GM12891 (cell line): ENCODE results near the gene NPAS1.

Source experiments
- DNase-seq: peaks from one replicate; pipeline ENCODE4 v3.0.0; 2011; ENCODE audit warnings: low spot score; ENCODE audit not compliant: insufficient read length
- FAIRE-seq: peaks from 2 replicates; lab custom pipeline; 2011; peaks lifted over from hg19 to GRCh38; lab: Jason Lieb, UNC
- PAX5 ChIP-seq: IDR thresholded peaks from 2 replicates; pipeline ENCODE4 v1.6.1; 2011; ENCODE audit warnings: low read length, moderate library complexity, mild to moderate bottlenecking; ENCODE audit not compliant: insufficient read depth, severe bottlenecking
- POLR2A ChIP-seq: IDR thresholded peaks from 2 replicates; pipeline ENCODE4 v1.6.1; 2011; ENCODE audit warnings: low read depth, low read length, control low read depth
- POLR2AphosphoS5 ChIP-seq: IDR thresholded peaks from 2 replicates; pipeline ENCODE4 v1.6.1; 2011; ENCODE audit warnings: low read depth, low read length, control low read depth
- POU2F2 ChIP-seq: IDR thresholded peaks from 2 replicates; pipeline ENCODE4 v1.6.1; 2011; ENCODE audit warnings: low read depth, mild to moderate bottlenecking, control low read depth, low read length, moderate library complexity
- SPI1 ChIP-seq: IDR thresholded peaks from 2 replicates; pipeline ENCODE4 v1.6.1; 2011; ENCODE audit warnings: low read depth, low read length, control low read depth
- TAF1 ChIP-seq: IDR thresholded peaks from 2 replicates; pipeline ENCODE4 v1.6.1; 2011; ENCODE audit warnings: low read depth, low read length, control low read depth

NPAS1 gene

GRCh38 chr19:47032171-47032811 lies 12.7 kb downstream of the NPAS1 start:
- no peak for TF ChIP-seq POLR2A
- TF ChIP-seq PAX5 = no peak
- TF ChIP-seq TAF1 = no peak
- TF ChIP-seq SPI1 = no peak
- TF ChIP-seq POLR2AphosphoS5 = no peak
- TF ChIP-seq POU2F2 = no peak
- FAIRE-seq = peak; percentile 43
- DNase-seq = peak; percentile 66

- DNase-seq = peak; percentile 96
- FAIRE-seq = peak; percentile 96
- no peak for TF ChIP-seq POLR2AphosphoS5
- no peak for TF ChIP-seq TAF1
- TF ChIP-seq POLR2A = no peak
- no peak for TF ChIP-seq SPI1
- no peak for TF ChIP-seq PAX5
- peak; percentile 8; the same call in 1 of the 2 replicates for TF ChIP-seq POU2F2
Measured at GRCh38 chr19:47035127-47036096, 15.8 kb downstream of the NPAS1 start.

- FAIRE-seq = no peak
Measured at GRCh38 chr19:47036097-47036651, 16.5 kb downstream of the NPAS1 start.

DNA sequence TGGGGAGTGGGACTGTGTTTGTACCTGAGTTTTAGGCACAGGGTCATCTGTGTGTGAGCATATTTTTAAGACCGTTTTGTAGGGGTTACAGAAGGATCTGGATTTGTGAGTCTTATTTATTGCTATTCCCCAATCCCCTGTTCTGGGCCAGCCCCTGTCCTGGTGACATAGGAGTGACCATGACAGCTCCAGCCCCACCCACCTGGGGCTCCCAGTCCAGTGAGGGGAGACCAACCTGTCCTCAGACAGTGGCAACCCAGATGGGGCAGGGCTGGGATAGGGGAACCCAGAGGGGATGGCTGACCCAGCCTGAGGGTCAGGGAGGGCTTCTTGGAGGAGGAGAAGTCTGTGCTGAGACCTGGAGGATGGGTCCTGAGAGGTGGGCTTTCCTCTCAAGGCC lies 18.1 kb downstream of the NPAS1 start:
- DNase-seq (no peak), FAIRE-seq (no peak)
- TF ChIP-seq SPI1 (no peak), PAX5 (no peak), POLR2AphosphoS5 (no peak), POLR2A (no peak), POU2F2 (no peak), TAF1 (no peak)

More at GRCh38 chr19:47036097-47036651, 16.5 kb downstream of the NPAS1 start:
- TF ChIP-seq TAF1 (no peak), POLR2A (no peak), POU2F2 (no peak), PAX5 (no peak), SPI1 (no peak), POLR2AphosphoS5 (no peak)
- DNase-seq = no peak

- DNase-seq = no peak
- no peak for TF ChIP-seq TAF1
- TF ChIP-seq POU2F2 = no peak
- FAIRE-seq = no peak
Measured at GRCh38 chr19:47039239-47039874, 19.7 kb downstream of the NPAS1 start.

GRCh38 chr19:47040869-47041268 lies 21.2 kb downstream of the NPAS1 start:
- FAIRE-seq (no peak), DNase-seq (no peak)
- TF ChIP-seq PAX5 = no peak
- TF ChIP-seq SPI1 = no peak
- no peak for TF ChIP-seq POU2F2
- no peak for TF ChIP-seq POLR2A
- TF ChIP-seq POLR2AphosphoS5 = no peak
- no peak for TF ChIP-seq TAF1

DNA sequence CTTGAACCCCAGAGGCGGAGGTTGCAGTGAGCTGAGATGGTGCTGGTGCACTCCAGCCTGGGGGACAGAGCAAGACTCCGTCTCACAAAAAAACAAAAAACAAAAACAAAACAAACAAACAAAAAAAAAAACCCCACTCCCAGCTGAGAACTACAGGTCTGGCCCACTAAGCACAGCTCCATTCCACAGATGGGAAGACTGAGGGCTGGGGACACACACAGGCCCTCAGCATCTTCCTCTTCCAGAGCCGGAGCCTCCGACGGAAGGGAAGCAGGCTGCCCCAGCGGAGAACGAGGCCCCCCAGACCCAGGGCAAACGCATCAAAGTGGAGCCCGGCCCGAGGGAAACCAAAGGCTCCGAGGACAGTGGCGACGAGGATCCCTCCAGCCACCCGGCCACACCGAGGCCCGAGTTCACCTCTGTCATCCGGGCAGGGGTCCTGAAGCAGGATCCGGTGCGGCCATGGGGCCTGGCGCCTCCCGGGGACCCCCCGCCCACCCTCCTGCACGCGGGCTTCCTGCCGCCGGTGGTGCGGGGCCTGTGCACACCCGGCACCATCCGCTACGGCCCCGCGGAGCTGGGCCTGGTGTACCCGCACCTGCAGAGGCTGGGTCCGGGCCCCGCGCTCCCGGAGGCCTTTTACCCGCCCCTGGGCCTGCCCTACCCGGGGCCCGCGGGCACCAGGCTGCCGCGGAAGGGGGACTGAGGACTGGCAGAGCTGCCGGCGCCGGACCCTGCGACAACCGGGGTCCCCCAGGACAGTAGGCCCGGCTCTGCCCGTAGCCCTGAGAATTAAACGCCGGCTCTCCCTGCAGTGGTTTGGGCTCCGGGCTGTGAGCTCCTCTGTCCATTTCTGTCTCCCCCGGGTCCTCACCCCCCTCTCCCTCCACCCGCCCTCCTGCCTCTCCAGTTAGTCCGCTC lies 25.6 kb downstream of the NPAS1 start:
- DNase-seq (no peak), FAIRE-seq (no peak)
- no peak for TF ChIP-seq TAF1
- no peak for TF ChIP-seq POLR2A
- TF ChIP-seq PAX5 = no peak

DNA sequence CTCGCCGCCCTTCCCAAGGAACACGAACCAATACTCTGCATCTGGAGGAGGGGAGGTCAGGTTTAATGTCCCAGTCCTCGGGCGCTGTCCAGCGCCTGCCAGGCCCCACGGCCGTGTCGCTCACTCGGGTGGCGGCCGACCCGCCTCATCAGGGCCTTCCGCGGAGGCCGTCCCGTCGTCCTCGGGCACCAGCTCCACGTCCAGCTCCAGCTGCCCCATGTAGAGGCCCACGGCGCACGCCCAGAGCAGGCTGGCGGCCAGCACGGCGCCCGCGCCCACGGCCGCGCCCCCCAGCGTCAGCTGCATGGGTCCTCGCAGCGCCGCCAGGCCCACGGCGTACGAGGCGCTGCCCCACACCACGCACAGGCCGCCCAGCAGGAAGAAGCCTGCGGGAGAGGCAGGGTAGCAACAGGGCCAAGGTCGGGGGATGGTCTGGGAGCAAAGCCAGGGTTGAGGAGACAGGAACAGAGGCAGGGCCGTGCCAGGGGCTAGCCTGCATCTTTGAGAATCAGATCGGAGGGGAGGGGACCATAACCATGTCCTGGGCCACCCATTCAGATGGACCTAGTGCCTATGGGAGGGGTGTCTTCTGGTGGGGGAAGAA lies 26.3 kb downstream of the NPAS1 start:
- FAIRE-seq (no peak), DNase-seq (no peak)
- TF ChIP-seq POLR2AphosphoS5 = no peak
- TF ChIP-seq SPI1 = no peak
- no peak for TF ChIP-seq TAF1
- TF ChIP-seq PAX5 = no peak
- TF ChIP-seq POU2F2 = no peak
- TF ChIP-seq POLR2A = no peak
